Tibial artery (tissue), 4 donors: ENCODE results near the gene ISOC2.

Experiments
- DNase-seq, 2 donors: peaks; one replicate each; pipeline ENCODE4 v3.0.0-alpha.2; 2019
- H3K27ac ChIP-seq, 2 donors: fragments of 200-600 bp; sonication (generic) in 1 of 2; 1 replicate in 1 of 2; 2 replicates in 1 of 2; pipeline ENCODE4 v1.5.1; 2018 to 2019; ENCODE audit warnings: mild to moderate bottlenecking in 1 of 2
- H3K27me3 ChIP-seq, 2 donors: fragments of 200-600 bp; sonication (generic) in 1 of 2; one replicate each; pipeline versions ENCODE4 v1.5.1 to v1.6.0; 2016 to 2019
- H3K36me3 ChIP-seq, 3 donors: fragments of 200-600 bp; sonication (generic) in 2 of 3; one replicate each; pipeline ENCODE4 v1.5.1; 2016 to 2019; ENCODE audit warnings: mild to moderate bottlenecking in 2 of 3
- H3K4me1 ChIP-seq, 4 donors: fragments of 200-600 bp; sonication (generic) in 2 of 4; 1 replicate in 3 of 4; 2 replicates in 1 of 4; pipeline ENCODE4 v1.5.1; 2016 to 2019
- H3K4me3 ChIP-seq, 2 donors: fragments of 200-600 bp; sonication (generic) in 1 of 2; 1 replicate in 1 of 2; 2 replicates in 1 of 2; pipeline ENCODE4 v1.5.1; 2018 to 2019; ENCODE audit warnings: mild to moderate bottlenecking in 2 of 2
- H3K9me3 ChIP-seq, 3 donors: fragments of 200-600 bp; sonication (generic) in 1 of 3; one replicate each; pipeline ENCODE4 v1.5.1; 2016 to 2019
- intact Hi-C: fragments of 100-400 bp; cut with DNase I; formaldehyde crosslinking; loops from one replicate; pipeline ENCODE4 v1.15.0; 2023; ENCODE audit warnings: low total_unique reads
- TF ChIP-seq, protein P1 (sequence below), 2 experiments: fragments of 200-600 bp in 1 of 2; fragments of 450-650 bp in 1 of 2; IDR thresholded peaks; one replicate each; pipeline ENCODE4 v1.5.1; 2017 to 2019; ENCODE audit warnings: antibody characterized with exemption in 2 of 2, mild to moderate bottlenecking in 1 of 2, moderate library complexity in 1 of 2

Gene ISOC2

GRCh38 chr19:55455576-55456235, 5.7 kb downstream of the ISOC2 start:
- H3K36me3 ChIP-seq = peaks cover 0 to 25% (median 16%) of the 10 kb centered on the region in 3 donors
- no peak overlapping the region for H3K4me3 ChIP-seq
- TF ChIP-seq, protein P1, sequence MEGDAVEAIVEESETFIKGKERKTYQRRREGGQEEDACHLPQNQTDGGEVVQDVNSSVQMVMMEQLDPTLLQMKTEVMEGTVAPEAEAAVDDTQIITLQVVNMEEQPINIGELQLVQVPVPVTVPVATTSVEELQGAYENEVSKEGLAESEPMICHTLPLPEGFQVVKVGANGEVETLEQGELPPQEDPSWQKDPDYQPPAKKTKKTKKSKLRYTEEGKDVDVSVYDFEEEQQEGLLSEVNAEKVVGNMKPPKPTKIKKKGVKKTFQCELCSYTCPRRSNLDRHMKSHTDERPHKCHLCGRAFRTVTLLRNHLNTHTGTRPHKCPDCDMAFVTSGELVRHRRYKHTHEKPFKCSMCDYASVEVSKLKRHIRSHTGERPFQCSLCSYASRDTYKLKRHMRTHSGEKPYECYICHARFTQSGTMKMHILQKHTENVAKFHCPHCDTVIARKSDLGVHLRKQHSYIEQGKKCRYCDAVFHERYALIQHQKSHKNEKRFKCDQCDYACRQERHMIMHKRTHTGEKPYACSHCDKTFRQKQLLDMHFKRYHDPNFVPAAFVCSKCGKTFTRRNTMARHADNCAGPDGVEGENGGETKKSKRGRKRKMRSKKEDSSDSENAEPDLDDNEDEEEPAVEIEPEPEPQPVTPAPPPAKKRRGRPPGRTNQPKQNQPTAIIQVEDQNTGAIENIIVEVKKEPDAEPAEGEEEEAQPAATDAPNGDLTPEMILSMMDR (IDR thresholded peaks at IDR 0.05) = no peak
- peaks cover 8 to 27% of the 10 kb centered on the region in 2 donors for H3K27me3 ChIP-seq
- no peak overlapping the region for H3K27ac ChIP-seq
- intact Hi-C loops = no loop called here
- no peaks in the 10 kb centered on the region for H3K9me3 ChIP-seq
- DNase-seq = no peak
- H3K4me1 ChIP-seq = peaks cover 0 to 34% (median 26%) of the 10 kb centered on the region in 4 donors

GRCh38 chr19:55454787-55455243, 6.6 kb downstream of the ISOC2 start:
- intact Hi-C loops = no loop called here
- peaks cover 0 to 25% (median 16%) of the 10 kb centered on the region in 3 donors for H3K36me3 ChIP-seq
- H3K9me3 ChIP-seq = no peaks in the 10 kb centered on the region
- TF ChIP-seq, protein P1 (IDR thresholded peaks at IDR 0.05) = peak in 1 of 2 experiments; percentile 24
- H3K27ac ChIP-seq = no peak overlapping the region
- H3K4me1 ChIP-seq = peaks cover 0 to 25% (median 20%) of the 10 kb centered on the region in 4 donors
- H3K27me3 ChIP-seq = peaks cover 8 to 31% of the 10 kb centered on the region in 2 donors
- DNase-seq = no peak
- H3K4me3 ChIP-seq = no peak overlapping the region

DNA sequence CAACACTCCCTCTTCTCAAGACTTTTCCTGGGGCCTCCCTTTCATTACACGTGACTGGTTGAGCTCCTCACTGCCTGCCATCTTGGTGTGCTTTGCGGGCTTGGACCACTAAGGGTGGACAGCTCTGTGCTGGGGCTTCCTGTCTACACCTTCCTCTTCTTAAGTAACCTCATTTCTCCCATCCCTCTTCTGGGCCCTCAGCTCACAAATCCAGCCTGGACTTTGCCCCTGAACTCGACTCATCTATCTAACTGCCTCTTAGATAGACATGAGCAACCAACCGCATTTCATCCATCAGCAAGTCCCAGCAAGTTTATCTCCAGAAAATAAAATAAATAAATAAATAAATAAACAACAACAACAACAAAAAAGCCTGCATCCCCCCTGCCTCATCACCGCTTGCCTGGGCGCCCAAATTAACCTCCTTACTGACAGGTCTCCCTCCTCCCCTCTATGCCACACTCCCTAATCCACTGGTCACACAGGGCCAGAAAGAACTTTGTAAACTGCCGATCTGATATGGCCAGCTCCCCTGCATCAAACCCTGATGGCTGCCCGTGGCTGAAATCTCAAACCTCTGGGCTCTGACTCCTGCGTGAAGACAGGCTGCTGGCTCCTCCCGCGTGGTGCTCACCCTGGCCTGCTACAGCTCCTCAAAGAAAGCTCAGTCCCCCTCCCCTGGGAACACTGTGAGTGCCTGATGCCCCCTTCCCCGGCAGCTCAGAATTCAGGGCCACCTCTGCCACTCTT, 7.8 kb downstream of the ISOC2 start:
- H3K9me3 ChIP-seq = no peaks in the 10 kb centered on the region
- intact Hi-C loops = no loop called here
- H3K36me3 ChIP-seq = peaks cover 0 to 25% (median 16%) of the 10 kb centered on the region in 3 donors
- peaks cover 0 to 22% (median 19%) of the 10 kb centered on the region in 4 donors for H3K4me1 ChIP-seq
- peaks cover 8 to 40% of the 10 kb centered on the region in 2 donors for H3K27me3 ChIP-seq
- DNase-seq = no peak
- H3K4me3 ChIP-seq = no peak overlapping the region
- H3K27ac ChIP-seq = no peak overlapping the region
- TF ChIP-seq, protein P1 (IDR thresholded peaks at IDR 0.05) = no peak

DNA sequence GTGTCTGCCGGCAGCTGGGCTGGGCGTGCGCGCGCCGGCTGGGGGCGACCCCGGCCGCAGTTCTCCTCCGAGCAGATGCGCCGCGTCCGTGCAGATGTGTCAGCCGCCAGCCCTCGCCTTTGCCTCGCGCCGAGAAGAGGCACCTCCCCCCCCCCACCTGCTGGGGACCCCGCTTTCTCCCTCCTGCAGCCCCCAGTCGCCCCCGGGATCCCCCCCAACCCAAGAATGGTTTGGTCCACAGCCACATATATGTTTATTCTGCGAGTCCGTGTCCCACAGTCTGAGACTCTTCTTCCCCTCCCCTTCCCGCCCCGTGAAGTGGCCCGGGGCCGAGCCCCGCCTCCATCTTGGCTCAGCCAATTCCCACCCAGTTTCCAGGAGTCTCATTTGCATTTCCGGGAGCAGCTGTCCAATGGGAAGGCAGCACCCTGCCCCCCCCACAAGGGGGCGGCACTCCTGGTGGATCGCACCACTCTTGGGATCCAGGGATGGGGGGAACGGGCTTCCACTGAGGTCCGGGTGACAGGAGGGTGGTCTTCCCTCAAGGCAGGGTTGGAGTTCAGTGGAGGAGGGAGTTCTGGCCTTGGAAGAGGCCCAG, 8.6 kb downstream of the ISOC2 start:
- intact Hi-C loops = no loop called here
- Histone ChIP-seq H3K4me1 (peaks cover 0 to 22% (median 19%) of the 10 kb centered on the region in 4 donors), H3K27ac (no peak overlapping the region), H3K4me3 (no peak overlapping the region), H3K9me3 (no peaks in the 10 kb centered on the region), H3K36me3 (peaks cover 0 to 25% (median 16%) of the 10 kb centered on the region in 3 donors), H3K27me3 (peaks cover 8 to 40% of the 10 kb centered on the region in 2 donors)
- DNase-seq = peak in 1 of 2 donors; percentile 42
- TF ChIP-seq, protein P1 (IDR thresholded peaks at IDR 0.05) = no peak

DNA sequence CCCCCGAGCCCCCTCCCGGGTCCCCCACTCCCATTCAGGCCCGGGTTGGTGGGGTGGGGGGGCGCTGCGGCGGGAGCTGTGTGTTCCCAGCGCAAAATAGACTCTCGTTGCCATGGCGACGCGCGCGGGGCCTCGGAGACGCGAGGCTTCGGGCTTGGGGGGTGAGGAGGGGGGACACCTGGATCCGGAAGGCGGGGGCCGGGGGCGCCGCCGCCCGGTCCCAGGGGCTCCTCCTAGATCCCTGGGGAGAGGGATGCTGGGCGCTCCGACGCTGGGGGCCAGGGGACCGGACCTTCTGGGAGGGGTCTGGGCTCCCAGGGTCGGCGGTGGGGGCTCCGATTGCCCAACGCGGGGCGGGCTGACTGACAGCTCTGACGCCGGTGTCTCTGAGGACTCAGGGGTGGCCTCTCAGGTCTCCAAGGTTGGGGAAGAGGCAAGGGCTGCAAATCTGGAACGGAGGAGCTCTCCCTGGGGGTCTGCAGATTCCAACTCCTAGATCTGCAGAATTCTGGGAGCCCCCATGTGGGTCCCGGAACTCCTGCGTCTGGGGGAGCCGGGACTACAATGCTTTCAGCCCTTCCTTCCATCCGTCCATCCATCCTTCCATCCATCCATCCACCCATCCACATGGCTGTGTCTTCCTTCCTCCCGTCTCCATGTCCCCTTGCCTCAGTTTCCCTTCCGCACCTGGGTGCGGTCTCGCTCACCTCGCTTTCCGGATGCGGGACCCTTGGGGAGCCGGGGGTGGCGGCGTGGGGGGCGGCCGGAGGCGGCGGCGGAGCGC, 9.3 kb downstream of the ISOC2 start:
- TF ChIP-seq, protein P1 (IDR thresholded peaks at IDR 0.05) = no peak
- Histone ChIP-seq H3K9me3 (no peaks in the 10 kb centered on the region), H3K27ac (no peak overlapping the region), H3K4me1 (peaks cover 0 to 22% (median 19%) of the 10 kb centered on the region in 4 donors), H3K4me3 (no peak overlapping the region), H3K27me3 (peaks cover 8 to 43% of the 10 kb centered on the region in 2 donors), H3K36me3 (peaks cover 0 to 25% (median 16%) of the 10 kb centered on the region in 3 donors)
- intact Hi-C loops = no loop called here
- no peak for DNase-seq
